T-helper 2 cell treated with Interferon-gamma antibody and Interleukin-4, amounts not matched to agents 5 μg/mL and 100 μg/mL, for 36 hours (primary cell): ENCODE results near the gene GLB1L2.

Experiments used
- DNase-seq: peaks from one replicate; pipeline ENCODE4 v3.0.0; 2021; ENCODE audit warnings: low spot score
- H3K27ac Mint-ChIP-seq: one replicate; pipeline ENCODE4 v1.8.0; 2021; ENCODE audit warnings: mild to moderate bottlenecking, mixed read lengths
- H3K27me3 Mint-ChIP-seq: one replicate; pipeline ENCODE4 v1.8.0; 2021; ENCODE audit warnings: low read depth, mixed read lengths
- H3K36me3 Mint-ChIP-seq: one replicate; pipeline ENCODE4 v1.8.0; 2021; ENCODE audit warnings: low read depth, mixed read lengths
- H3K4me1 Mint-ChIP-seq: one replicate; pipeline ENCODE4 v1.8.0; 2021; ENCODE audit warnings: low read depth, mixed read lengths
- H3K4me3 Mint-ChIP-seq: one replicate; pipeline ENCODE4 v1.8.0; 2022; ENCODE audit warnings: mild to moderate bottlenecking, moderate library complexity, mixed read lengths
- H3K9me3 Mint-ChIP-seq: one replicate; pipeline ENCODE4 v1.8.0; 2021; ENCODE audit warnings: mixed read lengths

GLB1L2 gene

DNA sequence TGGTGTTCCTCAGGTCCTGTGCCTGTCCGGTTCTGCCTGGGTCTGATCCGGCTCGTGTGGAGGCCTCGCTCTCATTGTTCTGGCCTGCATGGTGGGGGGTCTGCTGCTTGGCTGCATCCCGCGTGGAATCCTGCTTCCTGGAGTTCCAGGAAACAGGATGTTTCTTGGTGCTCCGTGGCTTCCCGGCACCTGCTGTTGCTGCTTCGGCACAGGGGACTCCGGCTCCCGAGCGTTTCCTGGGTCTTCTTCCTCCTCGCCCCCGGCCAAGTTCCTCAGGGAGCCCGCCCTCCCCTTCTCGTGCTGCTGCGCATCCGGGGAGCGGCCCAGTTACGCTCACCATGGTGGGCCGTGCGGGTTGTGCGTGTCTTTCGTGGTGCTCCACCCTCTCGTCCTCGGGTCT is 29.9 kb downstream of the GLB1L2 start:
- Mint-ChIP-seq H3K27ac (no peak overlapping the region), H3K27me3 (peaks cover 3% of the 10 kb centered on the region), H3K4me1 (peaks cover 9% of the 10 kb centered on the region), H3K36me3 (no peaks in the 10 kb centered on the region), H3K9me3 (no peaks in the 10 kb centered on the region), H3K4me3 (no peak overlapping the region)
- DNase-seq = no peak

DNA sequence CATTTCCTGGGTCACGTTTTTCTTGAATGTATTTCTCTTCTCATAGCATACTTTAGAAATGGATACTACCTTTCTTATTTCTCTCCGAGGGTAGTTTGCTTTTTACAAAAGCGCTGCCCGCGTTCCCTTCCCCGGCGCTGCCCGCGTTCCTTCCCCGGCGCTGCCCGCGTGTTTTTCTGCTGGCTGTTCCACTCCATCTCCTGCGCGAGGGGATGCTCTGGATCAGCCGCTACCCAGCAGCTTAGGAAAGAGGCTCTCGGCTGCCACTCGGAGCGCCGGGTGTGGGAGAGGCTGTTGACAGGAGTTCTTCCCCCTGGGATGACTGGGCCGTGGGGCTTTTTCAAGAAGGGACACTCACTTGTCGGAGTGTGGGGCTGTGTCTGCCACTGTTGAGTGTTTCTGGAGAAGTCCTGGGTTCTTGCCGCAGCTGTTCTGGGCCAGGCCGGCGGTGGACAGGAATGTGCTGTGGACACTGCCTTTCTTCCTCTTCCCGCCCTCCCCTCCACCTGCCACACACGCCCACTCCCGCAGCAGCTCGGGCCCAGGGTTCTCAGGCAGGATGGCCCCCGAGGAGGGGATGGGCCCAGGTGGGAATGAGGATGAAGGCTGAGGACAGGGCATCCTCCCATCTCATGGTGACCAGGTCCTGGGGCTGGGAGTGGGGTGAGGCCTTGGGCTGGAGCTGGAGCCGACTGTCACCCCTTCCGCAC is 30.6 kb downstream of the GLB1L2 start:
- no peak for DNase-seq
- H3K27me3 Mint-ChIP-seq = peaks cover 3% of the 10 kb centered on the region
- peaks cover 9% of the 10 kb centered on the region for H3K4me1 Mint-ChIP-seq
- no peaks in the 10 kb centered on the region for H3K9me3 Mint-ChIP-seq
- H3K27ac Mint-ChIP-seq = no peak overlapping the region
- H3K4me3 Mint-ChIP-seq = no peak overlapping the region
- no peaks in the 10 kb centered on the region for H3K36me3 Mint-ChIP-seq

DNA sequence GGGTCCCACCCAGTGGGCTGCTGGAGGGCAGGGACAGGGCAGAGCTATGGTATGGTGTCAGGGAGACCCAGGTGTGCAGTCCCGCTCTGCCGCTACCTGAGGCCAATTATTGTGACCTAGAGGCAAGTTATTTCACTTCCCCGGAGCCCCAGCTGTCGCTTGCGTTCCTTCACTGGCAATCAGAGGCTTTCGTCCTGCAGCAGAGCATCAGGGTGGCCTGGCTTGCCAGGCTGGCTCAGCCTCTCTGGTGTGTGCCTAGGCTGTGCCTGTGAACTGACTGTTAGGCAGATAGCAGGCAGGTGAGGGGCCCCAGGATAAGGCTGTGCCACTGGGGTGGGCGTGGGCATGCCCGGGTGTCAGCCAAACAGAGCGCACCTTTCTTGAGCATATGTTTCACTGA is 31.4 kb downstream of the GLB1L2 start:
- Mint-ChIP-seq H3K27ac (no peak overlapping the region), H3K9me3 (no peaks in the 10 kb centered on the region), H3K36me3 (no peaks in the 10 kb centered on the region), H3K4me3 (no peak overlapping the region), H3K4me1 (peaks cover 9% of the 10 kb centered on the region), H3K27me3 (peaks cover 3% of the 10 kb centered on the region)
- DNase-seq = no peak

DNA sequence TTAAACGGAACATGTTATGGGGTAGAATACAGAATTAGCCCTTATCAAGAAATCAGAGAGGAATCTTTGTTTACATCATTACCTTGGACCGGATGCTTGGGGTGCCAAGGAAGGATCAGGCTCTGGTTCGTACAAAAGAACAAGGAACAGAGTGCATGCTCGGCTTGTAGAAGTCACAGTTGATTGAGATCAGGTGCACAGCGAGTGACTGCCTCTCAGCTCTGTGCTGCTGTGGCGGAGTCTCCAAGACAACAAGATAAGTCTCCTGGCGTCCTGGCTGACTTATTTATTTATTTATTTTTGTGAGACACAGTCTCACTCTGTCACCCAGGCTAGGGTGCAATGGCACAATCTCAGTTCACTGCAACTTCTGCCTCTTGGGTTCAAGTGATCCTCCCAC is 31.8 kb downstream of the GLB1L2 start:
- Mint-ChIP-seq H3K4me1 (peaks cover 9% of the 10 kb centered on the region), H3K36me3 (no peaks in the 10 kb centered on the region), H3K4me3 (no peak overlapping the region), H3K27ac (no peak overlapping the region), H3K27me3 (peaks cover 3% of the 10 kb centered on the region), H3K9me3 (no peaks in the 10 kb centered on the region)
- no peak for DNase-seq

DNA sequence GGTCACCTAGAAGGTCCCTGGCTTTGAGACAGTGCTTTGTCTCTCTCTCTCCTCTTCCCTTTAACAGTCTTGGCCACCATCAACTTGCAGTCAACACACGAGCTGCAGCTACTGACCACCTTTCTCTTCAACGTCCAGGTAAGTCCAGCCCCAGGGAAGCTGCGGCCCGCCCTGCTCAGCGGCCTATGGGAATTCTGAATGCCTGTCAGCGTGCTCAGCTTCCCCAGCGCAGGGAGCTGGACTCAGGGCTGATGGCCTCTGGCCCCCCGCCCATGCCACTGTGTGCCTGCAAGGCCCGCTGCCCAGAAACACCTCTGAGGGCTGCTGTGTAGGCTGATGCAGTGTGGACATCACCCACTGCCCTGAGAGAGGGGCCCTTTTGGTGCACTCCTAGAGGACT is 32.5 kb downstream of the GLB1L2 start:
- no peaks in the 10 kb centered on the region for H3K36me3 Mint-ChIP-seq
- H3K4me3 Mint-ChIP-seq = no peak overlapping the region
- peaks cover 9% of the 10 kb centered on the region for H3K4me1 Mint-ChIP-seq
- peaks cover 3% of the 10 kb centered on the region for H3K27me3 Mint-ChIP-seq
- no peaks in the 10 kb centered on the region for H3K9me3 Mint-ChIP-seq
- H3K27ac Mint-ChIP-seq = no peak overlapping the region
- DNase-seq = no peak

DNA sequence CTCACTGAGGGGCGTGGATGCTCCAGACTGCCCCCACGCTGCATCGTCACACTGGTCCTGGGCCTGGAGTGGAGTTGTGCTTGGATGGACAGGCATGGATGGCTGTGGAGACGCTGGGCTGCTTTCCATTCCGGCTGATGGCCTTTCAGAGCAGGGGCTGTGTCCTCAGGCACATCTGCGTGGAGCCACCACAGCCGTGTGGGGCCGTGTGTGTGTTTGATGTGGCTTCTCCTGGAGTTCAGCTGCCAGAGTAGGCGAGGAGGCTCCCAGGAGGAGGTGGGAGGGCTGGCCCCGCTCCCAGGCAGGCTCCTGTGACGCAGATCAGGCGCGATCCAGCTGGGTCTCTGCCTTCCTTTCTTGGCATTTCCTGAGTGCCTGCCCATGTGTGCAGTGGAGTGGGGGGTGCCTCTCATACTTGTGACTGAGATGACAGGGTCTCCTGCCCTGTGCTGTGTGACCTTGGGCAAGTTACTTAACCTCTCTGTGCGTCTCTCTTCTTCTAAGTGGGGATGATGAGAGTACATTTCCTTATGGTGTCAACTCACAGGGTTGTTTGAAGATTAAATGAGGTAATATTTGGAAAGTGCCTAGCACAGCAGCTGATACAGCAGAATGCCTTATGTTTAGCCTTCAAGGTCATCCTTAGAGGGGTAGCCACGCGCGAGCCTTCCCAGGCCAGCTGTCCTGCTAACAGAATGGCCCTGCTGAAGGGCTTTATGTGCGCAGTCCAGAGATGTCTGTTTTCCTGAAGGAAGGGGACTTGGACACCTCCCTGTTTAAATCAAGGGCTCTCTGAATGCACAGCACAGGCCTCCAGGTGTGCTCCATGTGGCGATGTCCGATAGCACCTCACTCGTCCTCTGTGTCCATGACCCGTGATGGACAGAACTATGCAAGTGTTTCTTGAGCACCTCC is 33.5 kb downstream of the GLB1L2 start:
- no peaks in the 10 kb centered on the region for H3K9me3 Mint-ChIP-seq
- H3K36me3 Mint-ChIP-seq = no peaks in the 10 kb centered on the region
- peaks cover 3% of the 10 kb centered on the region for H3K27me3 Mint-ChIP-seq
- H3K27ac Mint-ChIP-seq = no peak overlapping the region
- H3K4me3 Mint-ChIP-seq = no peak overlapping the region
- H3K4me1 Mint-ChIP-seq = peaks cover 3% of the 10 kb centered on the region
- DNase-seq = no peak

DNA sequence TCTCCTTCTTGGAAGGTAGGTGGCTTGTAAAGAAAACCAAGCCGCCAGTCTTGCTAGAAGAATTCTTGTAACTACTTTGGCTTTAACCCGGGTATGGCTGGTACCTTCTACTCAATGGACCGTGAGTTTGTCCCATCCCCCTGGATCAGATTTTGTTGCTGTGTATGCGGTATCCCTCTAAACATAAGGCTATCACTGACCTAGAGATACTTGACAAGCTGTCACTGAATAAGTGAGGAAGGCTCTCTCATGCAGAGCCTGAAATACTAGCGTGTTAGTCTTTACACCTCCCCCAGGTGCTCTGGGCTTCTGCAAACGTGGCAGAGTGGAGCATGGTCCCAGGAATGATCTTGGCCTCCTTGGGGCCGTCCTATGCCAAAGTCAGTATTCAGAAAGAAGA is 34.5 kb downstream of the GLB1L2 start:
- H3K4me3 Mint-ChIP-seq = no peak overlapping the region
- no peak for DNase-seq
- H3K36me3 Mint-ChIP-seq = no peaks in the 10 kb centered on the region
- H3K4me1 Mint-ChIP-seq = peaks cover 3% of the 10 kb centered on the region
- H3K27ac Mint-ChIP-seq = no peak overlapping the region
- peaks cover 3% of the 10 kb centered on the region for H3K27me3 Mint-ChIP-seq
- no peaks in the 10 kb centered on the region for H3K9me3 Mint-ChIP-seq

DNA sequence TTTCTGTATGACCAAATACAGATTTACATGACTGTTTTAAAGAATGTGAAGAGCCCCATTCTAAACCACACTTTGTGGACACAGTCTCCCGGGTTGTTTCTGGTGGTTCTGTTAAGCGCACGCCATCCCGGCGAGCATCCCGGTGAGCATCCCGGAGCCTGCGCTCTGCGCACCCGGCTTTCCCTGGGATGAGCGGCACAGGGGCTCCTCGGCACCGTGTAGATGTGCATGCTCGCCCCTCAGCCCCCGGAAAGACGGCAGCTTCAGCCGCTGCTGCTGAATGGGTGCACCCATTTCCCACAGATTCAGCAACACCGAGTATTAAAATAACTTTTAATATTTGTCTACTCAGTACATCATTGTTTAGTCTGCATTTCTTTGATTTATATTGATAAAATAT is 36.0 kb downstream of the GLB1L2 start:
- DNase-seq = no peak
- no peaks in the 10 kb centered on the region for H3K27me3 Mint-ChIP-seq
- H3K4me3 Mint-ChIP-seq = no peak overlapping the region
- H3K9me3 Mint-ChIP-seq = no peaks in the 10 kb centered on the region
- no peaks in the 10 kb centered on the region for H3K4me1 Mint-ChIP-seq
- H3K36me3 Mint-ChIP-seq = no peaks in the 10 kb centered on the region
- no peak overlapping the region for H3K27ac Mint-ChIP-seq

DNA sequence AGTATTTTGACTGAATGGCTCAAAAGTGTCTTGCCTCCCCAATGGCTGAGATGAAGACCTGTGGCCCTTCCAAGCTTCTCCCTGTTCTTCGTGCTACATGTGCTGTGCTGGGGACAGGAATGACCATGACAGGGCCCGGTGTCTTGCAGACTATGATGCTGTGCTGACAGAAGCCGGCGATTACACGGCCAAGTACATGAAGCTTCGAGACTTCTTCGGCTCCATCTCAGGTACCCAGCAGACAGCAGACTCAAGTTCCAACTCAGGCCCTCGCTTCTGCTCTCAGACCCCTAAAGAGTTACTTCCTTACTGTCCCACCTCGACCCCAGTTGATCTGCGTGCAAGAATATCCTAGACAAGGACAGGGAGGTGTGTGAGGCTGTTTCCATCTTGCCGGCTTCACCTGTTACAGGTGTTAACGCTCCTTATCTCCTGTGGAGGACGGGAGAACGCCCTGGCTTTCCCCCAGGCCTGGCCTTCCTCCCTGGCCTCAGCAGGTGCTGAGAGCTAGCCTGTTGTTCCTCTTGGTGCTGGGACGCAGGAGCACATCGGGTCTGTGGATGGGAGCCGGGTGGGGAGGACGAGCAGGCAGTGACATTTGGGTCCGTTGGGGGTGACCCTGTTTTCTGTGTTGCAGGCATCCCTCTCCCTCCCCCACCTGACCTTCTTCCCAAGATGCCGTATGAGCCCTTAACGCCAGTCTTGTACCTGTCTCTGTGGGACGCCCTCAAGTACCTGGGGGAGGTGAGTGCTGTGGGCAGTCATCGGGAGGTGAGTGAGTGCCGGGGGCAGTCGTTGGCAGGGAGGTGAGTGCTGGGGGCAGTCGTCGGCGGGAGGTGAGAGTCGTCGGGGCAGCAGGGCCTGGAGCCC is 38.1 kb downstream of the GLB1L2 start:
- no peak for DNase-seq
- Mint-ChIP-seq H3K4me1 (no peaks in the 10 kb centered on the region), H3K27me3 (no peaks in the 10 kb centered on the region), H3K9me3 (no peaks in the 10 kb centered on the region), H3K27ac (no peak overlapping the region), H3K4me3 (no peak overlapping the region), H3K36me3 (no peaks in the 10 kb centered on the region)

DNA sequence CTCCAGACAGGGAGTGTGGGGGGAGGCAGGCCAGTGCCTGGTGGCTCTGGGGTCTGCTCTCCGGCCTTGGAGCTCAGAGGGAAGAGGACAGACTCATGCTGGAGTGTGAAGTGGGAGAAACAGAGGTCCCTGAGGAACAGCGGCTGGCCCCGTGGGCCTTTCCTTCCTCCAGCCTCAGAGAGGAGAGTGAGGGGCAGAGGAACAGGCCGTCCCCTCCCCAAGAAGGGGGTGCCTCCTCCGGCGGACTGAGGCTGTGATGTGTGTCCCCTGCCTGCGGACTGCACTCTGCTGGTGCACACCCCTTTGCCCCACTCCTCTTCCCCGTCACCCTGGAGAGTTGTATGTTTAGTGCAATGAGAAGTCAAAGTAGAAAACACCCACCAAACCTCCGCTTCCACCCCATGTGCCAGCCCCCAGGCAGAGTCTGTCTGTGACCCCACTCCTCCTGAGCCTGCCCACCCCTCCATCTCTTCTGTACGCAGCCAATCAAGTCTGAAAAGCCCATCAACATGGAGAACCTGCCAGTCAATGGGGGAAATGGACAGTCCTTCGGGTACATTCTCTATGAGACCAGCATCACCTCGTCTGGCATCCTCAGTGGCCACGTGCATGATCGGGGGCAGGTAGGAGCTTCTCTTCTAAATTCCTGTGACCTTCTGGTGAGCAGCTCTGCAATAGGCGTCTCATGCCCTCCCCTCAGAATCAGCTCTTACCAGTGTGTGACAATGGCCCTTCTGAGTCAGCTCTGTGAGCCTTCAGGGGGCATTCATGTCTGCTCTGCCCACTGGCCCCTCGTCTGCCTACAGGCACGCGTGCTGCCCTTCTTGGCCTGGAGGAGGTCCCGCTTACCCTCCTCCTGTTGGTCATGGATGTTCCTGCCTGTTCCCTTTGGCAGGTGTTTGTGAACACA is 39.0 kb downstream of the GLB1L2 start:
- no peak for DNase-seq
- H3K9me3 Mint-ChIP-seq = no peaks in the 10 kb centered on the region
- no peak overlapping the region for H3K27ac Mint-ChIP-seq
- H3K27me3 Mint-ChIP-seq = no peaks in the 10 kb centered on the region
- H3K4me3 Mint-ChIP-seq = no peak overlapping the region
- H3K36me3 Mint-ChIP-seq = no peaks in the 10 kb centered on the region
- H3K4me1 Mint-ChIP-seq = no peaks in the 10 kb centered on the region

DNA sequence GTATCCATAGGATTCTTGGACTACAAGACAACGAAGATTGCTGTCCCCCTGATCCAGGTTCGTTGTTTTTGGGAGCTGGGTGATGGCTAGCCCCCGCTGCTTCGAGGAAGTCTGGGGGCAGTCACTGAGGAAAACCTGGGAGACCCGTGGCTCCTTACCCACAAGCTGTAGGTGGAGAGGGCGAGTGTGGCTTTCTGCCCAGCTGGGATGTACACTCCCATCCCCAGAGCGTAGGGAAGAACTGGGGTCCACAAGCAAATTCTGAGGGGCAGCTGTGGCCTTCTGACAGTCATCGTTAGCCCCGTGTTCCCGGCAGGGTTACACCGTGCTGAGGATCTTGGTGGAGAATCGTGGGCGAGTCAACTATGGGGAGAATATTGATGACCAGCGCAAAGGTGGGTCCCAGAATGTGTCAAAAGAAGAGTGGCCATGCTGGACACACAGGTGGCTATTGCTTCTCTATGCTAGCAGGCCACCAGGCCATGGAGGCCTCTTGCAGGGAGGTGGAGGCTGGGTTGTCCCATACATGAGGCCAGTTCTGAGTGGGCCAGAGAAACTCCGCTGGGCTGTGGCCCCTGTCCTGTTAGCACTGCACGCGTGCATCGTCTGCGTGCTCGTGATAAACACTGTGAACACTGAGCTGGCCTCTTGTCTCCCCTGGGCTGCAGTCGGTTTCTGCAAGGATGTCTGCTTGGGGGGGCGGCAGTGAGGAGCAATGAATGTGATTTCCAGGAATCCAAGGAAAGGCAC is 39.8 kb downstream of the GLB1L2 start:
- no peaks in the 10 kb centered on the region for H3K36me3 Mint-ChIP-seq
- H3K4me1 Mint-ChIP-seq = no peaks in the 10 kb centered on the region
- H3K27me3 Mint-ChIP-seq = no peaks in the 10 kb centered on the region
- H3K9me3 Mint-ChIP-seq = no peaks in the 10 kb centered on the region
- DNase-seq = no peak
- H3K4me3 Mint-ChIP-seq = no peak overlapping the region
- H3K27ac Mint-ChIP-seq = no peak overlapping the region

DNA sequence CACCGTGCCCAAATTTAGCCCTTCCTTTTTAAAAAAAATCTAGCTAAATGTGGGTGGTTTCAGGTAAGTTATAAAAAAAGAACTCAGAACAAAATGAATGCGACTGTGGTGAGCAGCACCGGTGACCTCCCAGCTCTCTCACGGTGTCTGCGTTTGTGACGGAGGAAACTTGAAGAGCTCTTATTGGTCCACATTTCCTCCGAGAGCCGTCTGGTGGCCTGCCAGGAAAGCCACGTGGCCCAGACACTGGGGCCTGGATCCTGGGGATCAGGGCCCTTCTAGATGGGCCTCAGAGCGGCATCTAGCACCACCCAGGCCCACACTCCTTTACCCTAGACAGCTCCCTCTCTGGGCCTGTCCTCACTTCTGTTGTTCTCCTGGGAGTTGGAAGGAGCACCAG is 40.7 kb downstream of the GLB1L2 start:
- H3K4me1 Mint-ChIP-seq = no peaks in the 10 kb centered on the region
- H3K9me3 Mint-ChIP-seq = no peaks in the 10 kb centered on the region
- H3K27me3 Mint-ChIP-seq = no peaks in the 10 kb centered on the region
- H3K27ac Mint-ChIP-seq = no peak overlapping the region
- H3K36me3 Mint-ChIP-seq = no peaks in the 10 kb centered on the region
- no peak overlapping the region for H3K4me3 Mint-ChIP-seq
- DNase-seq = no peak

DNA sequence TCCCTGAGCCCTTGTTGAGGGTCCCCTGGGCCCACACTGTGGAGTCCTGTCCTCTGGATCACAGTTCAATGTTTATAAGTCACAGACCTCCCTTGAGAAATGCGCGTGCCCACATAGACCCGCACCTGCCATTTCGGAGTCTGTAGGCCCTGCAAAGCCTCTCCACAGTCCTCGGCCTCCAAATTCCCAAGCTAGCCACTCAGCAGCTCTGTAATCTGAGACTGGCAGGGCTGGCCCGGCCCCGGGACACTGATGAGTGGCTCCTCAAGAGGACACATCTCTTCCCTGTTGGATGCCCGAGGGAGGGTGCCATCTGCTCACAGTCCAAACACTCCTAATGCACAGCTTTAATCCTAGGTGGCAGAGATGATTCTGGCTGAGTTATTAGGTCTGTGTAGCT is 41.2 kb downstream of the GLB1L2 start:
- no peak overlapping the region for H3K27ac Mint-ChIP-seq
- H3K4me1 Mint-ChIP-seq = no peaks in the 10 kb centered on the region
- H3K4me3 Mint-ChIP-seq = no peak overlapping the region
- no peaks in the 10 kb centered on the region for H3K9me3 Mint-ChIP-seq
- H3K36me3 Mint-ChIP-seq = no peaks in the 10 kb centered on the region
- no peaks in the 10 kb centered on the region for H3K27me3 Mint-ChIP-seq
- DNase-seq = no peak
